Ectodermal cell (in vitro differentiated cells): ENCODE data around the gene HNRNPM. TPM values are rescaled to one million over a fixed set of nuclear protein-coding genes. Genes with fewer than 3 reads are reported as not detected.

ENCODE experiments used
- H3K27ac ChIP-seq: 2 replicates; pipeline ENCODE4 v1.7.0; 2013; ENCODE audit warnings: mild to moderate bottlenecking, low read depth, low read length; ENCODE audit not compliant: insufficient read depth, poor library complexity, severe bottlenecking
- H3K27me3 ChIP-seq: 2 replicates; pipeline ENCODE4 v1.7.0; 2013; ENCODE audit warnings: mild to moderate bottlenecking, low read length; ENCODE audit not compliant: insufficient read depth, control insufficient read depth, poor library complexity, severe bottlenecking
- H3K36me3 ChIP-seq: one replicate; pipeline ENCODE4 v1.7.0; 2013; ENCODE audit warnings: low read length; ENCODE audit not compliant: control insufficient read depth, insufficient read depth
- H3K4me1 ChIP-seq: one replicate; pipeline ENCODE4 v1.7.0; 2013; ENCODE audit warnings: low read length; ENCODE audit not compliant: control insufficient read depth, insufficient read depth
- H3K4me3 ChIP-seq: 2 replicates; pipeline ENCODE4 v1.7.0; 2013; ENCODE audit warnings: low read depth, low read length, control low read depth; ENCODE audit not compliant: insufficient read depth
- H3K9me3 ChIP-seq: 2 replicates; pipeline ENCODE4 v1.7.0; 2013; ENCODE audit warnings: mild to moderate bottlenecking, low read length, moderate library complexity; ENCODE audit not compliant: control insufficient read depth
- WGBS, 2 experiments: methylation state at CpG; one replicate each; pipeline ENCODE4 v1.1.7; 2013; ENCODE audit warnings: missing lambda C conversion rate in 2 of 2; 5-methylcytosine and 5-hydroxymethylcytosine counted together
- polyA plus RNA-seq, 4 experiments: library from polyadenylated mRNA; stranded (reverse); fragments of 50-300 nt; gene quantifications; one replicate each; pipeline ENCODE4 v1.2.3, GENCODE V29; 2013

The HNRNPM gene
- 538 TPM for polyA plus RNA-seq (2013, experiment 1 of 4)
- polyA plus RNA-seq (2013, experiment 2 of 4), result 488 TPM
- polyA plus RNA-seq (2013, experiment 3 of 4), result 267 TPM
- 313 TPM for polyA plus RNA-seq (2013, experiment 4 of 4)

DNA sequence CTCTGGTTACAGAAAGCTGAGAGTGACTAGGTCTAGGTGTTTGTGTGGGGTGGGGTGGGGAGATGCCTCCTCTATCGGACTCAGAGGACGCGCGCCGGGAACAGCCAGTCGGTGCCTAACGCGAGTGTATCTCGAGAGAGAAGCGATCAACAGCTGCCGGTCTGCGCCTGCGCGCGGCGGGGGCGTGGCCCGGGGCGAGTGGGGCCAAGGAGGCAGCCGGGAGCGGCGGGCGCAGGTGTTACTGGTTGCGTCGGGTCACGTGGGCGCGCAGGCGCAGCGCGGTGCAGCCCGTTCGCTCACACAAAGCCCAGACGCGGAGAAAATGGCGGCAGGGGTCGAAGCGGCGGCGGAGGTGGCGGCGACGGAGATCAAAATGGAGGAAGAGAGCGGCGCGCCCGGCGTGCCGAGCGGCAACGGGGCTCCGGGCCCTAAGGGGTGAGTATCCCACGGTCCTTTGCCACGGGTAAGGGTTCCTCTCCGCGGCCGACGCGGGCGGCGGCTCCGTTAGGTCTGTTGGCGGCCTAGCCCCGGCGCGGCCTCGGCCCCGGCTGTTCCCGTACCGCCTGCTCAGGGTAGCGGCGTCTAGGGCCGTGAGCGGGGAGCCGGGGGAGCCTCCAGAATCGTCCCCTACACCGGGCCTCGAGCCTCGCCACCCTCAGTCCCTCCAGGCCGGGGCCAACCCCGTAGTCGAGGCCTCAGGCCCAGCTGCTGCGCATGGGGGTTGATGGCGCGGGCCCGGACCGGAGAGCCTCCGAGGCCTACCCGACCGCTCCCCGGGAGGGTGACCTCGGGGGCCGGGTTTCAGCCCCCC lies at the start of gene HNRNPM:
Gene HNRNPM, plus strand, starts transcription at position 299 of the 811 bp plus-strand sequence. Its CDS starts 24 bp downstream, at position 323.
- Histone ChIP-seq H3K27me3 (no peaks in the 10 kb centered on the region), H3K9me3 (no peaks in the 10 kb centered on the region), H3K27ac (peak within 1 kb of the TSS; percentile 88), H3K4me3 (peak within 1 kb of the TSS; percentile 98), H3K36me3 (peaks cover 4% of the 10 kb centered on the region), H3K4me1 (peaks cover 24% of the 10 kb centered on the region)
- 0% methylated on average over 93 of the region's 93 CpGs for WGBS, 2 experiments

GRCh38 chr19:8395621-8396082 lies 49.1 kb upstream of the HNRNPM start:
- Histone ChIP-seq H3K27ac (no peak overlapping the region), H3K9me3 (no peaks in the 10 kb centered on the region), H3K4me3 (no peak overlapping the region), H3K4me1 (peaks cover 12% of the 10 kb centered on the region), H3K27me3 (no peaks in the 10 kb centered on the region), H3K36me3 (no peaks in the 10 kb centered on the region)
- 87 to 89% methylated on average over 14 of the region's 14 CpGs for WGBS, 2 experiments

DNA sequence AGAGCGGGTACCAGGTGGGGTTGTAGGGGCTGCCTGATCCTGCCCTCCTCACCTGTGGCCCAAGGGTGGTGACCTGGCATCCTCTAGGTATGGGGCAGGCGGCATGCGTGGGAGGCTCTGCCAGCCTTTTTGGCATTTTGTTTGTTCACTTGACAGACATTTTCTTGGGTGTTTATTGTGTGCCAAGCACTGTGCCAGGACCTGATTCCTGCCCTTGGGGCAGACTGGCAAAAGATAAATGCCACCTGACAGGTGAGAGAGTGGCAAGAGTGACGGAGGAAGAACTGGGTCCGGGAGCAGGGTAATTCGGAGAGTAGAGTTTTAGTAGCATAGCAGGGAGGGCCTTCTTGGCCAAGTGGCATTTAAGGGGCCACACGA lies 48.6 kb upstream of the HNRNPM start:
- 82% methylated on average over 7 of the region's 7 CpGs for WGBS, 2 experiments
- H3K4me1 ChIP-seq, result peaks cover 9% of the 10 kb centered on the region
- H3K9me3 ChIP-seq, result no peaks in the 10 kb centered on the region
- no peak overlapping the region for H3K27ac ChIP-seq
- no peaks in the 10 kb centered on the region for H3K36me3 ChIP-seq
- H3K4me3 ChIP-seq, result no peak overlapping the region
- H3K27me3 ChIP-seq, result no peaks in the 10 kb centered on the region

DNA sequence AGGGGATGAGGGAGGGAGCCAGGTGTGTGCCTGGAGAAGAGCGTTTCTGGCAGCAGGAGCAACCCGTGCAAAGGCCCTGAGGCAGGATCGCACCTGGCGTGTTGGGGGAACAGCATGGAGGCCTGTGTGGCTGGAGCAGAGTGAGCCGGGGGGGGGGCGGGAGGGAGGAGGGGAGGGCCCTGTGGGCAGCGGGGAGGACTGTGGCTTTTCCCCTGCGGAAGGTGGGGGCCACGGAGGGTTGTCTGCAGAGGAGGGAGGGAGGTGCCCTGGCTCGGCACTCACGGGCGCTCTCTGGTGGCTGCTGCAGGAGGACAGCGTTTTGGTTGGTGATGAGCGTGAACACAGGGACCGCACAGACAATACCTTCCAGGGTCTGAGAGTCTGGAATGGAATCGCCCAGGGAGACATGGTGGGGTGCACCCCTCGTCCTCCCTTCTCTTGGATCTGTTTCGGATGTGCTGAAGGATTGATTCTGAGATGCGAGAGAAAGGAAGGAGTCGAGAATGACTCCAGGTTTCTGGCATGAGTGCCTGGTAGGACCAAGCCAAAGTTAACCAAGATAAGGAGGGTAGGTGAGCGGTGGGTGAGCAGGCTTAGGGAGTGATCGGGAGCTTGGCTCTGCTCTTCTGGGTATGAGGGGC lies 48.1 kb upstream of the HNRNPM start:
- Histone ChIP-seq H3K4me3 (no peak overlapping the region), H3K27ac (no peak overlapping the region), H3K36me3 (no peaks in the 10 kb centered on the region)

DNA sequence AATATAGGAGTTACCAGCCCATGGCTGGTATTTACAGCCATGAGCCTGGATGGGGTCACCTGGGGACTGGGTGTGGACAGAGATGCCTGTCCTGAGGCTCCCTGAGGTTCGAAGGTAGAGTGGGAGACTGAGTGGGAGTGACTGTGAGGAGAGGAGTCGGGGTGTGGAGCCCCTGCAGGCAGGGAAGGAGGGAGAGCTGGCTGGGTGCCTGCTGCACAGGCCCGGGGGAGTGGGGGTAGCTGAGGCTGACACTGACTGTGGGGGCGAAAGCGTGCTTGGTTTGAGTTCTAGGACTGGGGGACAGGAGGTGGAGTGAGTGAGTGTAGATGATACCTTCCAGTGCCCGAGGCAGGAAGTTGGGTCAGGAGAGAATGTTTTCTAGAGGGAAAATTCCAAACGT lies 47.5 kb upstream of the HNRNPM start:
- H3K27me3 ChIP-seq, result no peaks in the 10 kb centered on the region
- no peaks in the 10 kb centered on the region for H3K9me3 ChIP-seq
- H3K4me3 ChIP-seq, result no peak overlapping the region
- H3K36me3 ChIP-seq, result peaks cover 4% of the 10 kb centered on the region
- 90 to 92% methylated on average over 7 of the region's 7 CpGs for WGBS, 2 experiments
- no peak overlapping the region for H3K27ac ChIP-seq
- H3K4me1 ChIP-seq, result peaks cover 4% of the 10 kb centered on the region

More for the DNA sequence above, 48.1 kb upstream of the HNRNPM start:
- H3K4me1 ChIP-seq, result peaks cover 8% of the 10 kb centered on the region
- no peaks in the 10 kb centered on the region for H3K9me3 ChIP-seq
- WGBS, 2 experiments, result 60 to 64% methylated on average over 22 of the region's 22 CpGs
- H3K27me3 ChIP-seq, result no peaks in the 10 kb centered on the region

DNA sequence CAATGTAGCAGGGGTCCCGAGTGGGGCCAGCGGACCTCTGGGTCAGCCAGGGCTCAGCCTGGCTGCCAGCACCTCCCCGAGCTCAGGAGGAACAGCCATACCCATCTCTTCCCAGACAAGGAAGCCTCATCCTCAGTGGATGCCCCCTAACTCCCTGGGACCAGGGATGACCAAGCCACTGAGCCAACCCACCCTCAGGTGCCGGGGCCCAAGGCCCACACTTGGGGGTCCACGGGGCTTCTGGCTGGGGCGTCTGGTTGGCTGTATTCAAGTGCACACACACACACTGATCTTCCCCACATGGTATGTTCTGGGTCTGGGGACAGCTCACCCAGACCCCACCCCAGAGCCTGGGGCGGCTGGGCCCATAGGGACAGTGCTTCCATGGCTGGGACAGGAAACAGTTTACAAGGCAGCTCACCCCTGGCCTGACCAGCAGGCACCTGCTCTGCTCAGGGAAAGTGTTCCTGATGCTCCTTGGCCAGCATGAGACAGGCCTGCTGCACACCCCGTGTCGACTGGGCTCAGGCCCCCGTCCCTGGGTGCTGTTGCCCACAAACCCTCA lies 46.9 kb upstream of the HNRNPM start:
- no peak overlapping the region for H3K4me3 ChIP-seq
- H3K27me3 ChIP-seq, result no peaks in the 10 kb centered on the region
- H3K27ac ChIP-seq, result no peak overlapping the region
- no peaks in the 10 kb centered on the region for H3K9me3 ChIP-seq
- peaks cover 4% of the 10 kb centered on the region for H3K4me1 ChIP-seq
- peaks cover 6% of the 10 kb centered on the region for H3K36me3 ChIP-seq
- 93 to 94% methylated on average over 10 of the region's 10 CpGs for WGBS, 2 experiments

DNA sequence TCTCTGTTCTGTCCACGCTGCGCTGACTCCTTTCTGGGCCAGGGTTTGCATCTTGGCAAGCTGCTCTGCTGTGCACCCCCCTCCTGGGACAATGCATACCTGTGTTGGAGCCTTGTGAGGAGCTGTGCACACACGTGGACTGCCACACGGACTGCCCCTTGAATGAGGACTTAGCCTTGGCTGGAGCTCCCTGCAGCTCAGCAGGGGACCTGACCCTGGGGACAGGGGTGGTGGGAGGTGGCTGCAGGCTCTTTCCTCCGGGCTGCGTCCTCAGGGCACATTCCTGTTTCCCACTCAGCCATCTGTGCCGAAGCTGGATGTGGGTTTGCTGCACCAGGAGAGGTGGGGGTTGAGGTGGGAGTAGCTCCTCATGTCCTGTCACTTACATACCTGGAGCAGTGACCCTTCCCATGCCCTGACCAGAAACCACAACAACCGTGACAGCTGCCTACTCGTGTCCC lies 46.4 kb upstream of the HNRNPM start:
- H3K4me1 ChIP-seq, result peaks cover 4% of the 10 kb centered on the region
- H3K4me3 ChIP-seq, result no peak overlapping the region
- WGBS, 2 experiments, result 84 to 86% methylated on average over 9 of the region's 9 CpGs
- H3K27me3 ChIP-seq, result no peaks in the 10 kb centered on the region
- H3K27ac ChIP-seq, result no peak overlapping the region
- peaks cover 6% of the 10 kb centered on the region for H3K36me3 ChIP-seq
- no peaks in the 10 kb centered on the region for H3K9me3 ChIP-seq

DNA sequence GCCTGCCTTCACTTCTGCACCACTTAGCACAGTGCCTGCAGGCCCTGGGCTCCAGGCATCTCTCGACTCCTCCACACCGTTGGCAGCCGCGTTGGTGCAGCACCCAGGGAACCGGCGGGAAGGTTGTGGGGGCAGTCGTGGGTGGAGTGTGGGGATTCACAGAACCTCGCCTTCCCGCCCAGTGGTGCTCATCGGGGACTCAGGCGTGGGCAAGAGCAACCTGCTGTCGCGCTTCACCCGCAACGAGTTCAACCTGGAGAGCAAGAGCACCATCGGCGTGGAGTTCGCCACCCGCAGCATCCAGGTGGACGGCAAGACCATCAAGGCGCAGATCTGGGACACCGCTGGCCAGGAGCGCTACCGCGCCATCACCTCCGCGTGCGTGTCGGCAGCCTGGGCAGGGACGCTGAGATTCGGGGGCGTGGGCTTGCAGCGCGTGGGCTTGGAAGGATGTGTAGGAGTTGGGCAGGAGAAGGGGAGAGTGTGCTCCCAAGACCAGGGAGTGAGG lies 45.0 kb upstream of the HNRNPM start:
- Histone ChIP-seq H3K4me1 (peaks cover 4% of the 10 kb centered on the region), H3K36me3 (peaks cover 10% of the 10 kb centered on the region), H3K27me3 (no peaks in the 10 kb centered on the region), H3K27ac (no peak overlapping the region), H3K9me3 (no peaks in the 10 kb centered on the region), H3K4me3 (no peak overlapping the region)
- 95% methylated on average over 34 of the region's 34 CpGs for WGBS, 2 experiments

GRCh38 chr19:8401981-8402411 lies 42.8 kb upstream of the HNRNPM start:
- WGBS, 2 experiments, result 95 to 97% methylated on average over 21 of the region's 21 CpGs
- H3K27me3 ChIP-seq, result no peaks in the 10 kb centered on the region
- peaks cover 15% of the 10 kb centered on the region for H3K36me3 ChIP-seq

More at GRCh38 chr19:8401981-8402411, 42.8 kb upstream of the HNRNPM start:
- Histone ChIP-seq H3K4me1 (peaks cover 3% of the 10 kb centered on the region), H3K4me3 (no peak overlapping the region), H3K27ac (no peak overlapping the region), H3K9me3 (no peaks in the 10 kb centered on the region)
